HG03045 (cell line): Measurements from ENCODE around the gene ZFP92.
A peak's percentile ranks its signal among the peaks of the same experiment; 100 is the strongest.
"Not testable (repeated sequence)": the region's sequence is repeated elsewhere in the genome, so short reads cannot be mapped to it uniquely, and the experiment has no call there.

Experiments
- ATAC-seq: cut with Tn5 transposase; IDR thresholded peaks from one replicate; pipeline ENCODE4 v1.9.1; 2021; ENCODE audit warnings: mild to moderate bottlenecking, moderate library complexity; ENCODE audit not compliant: unreplicated experiment

Gene ZFP92

GRCh38 chrX:153411255-153411987 is at the start of gene ZFP92:
Gene ZFP92 (plus strand): TSS chrX:153411472. CDS start chrX:153418323, 6,851 bp downstream.
- ATAC-seq = peak; percentile 77

- ATAC-seq = no peak
Measured at GRCh38 chrX:153361781-153362397, 49.4 kb upstream of the ZFP92 start.

- ATAC-seq = no peak
Measured at GRCh38 chrX:153365670-153366069, 45.6 kb upstream of the ZFP92 start.

- no peak for ATAC-seq
Measured at GRCh38 chrX:153366119-153366518, 45.2 kb upstream of the ZFP92 start.

GRCh38 chrX:153366878-153367538 is 44.3 kb upstream of the ZFP92 start:
- no peak for ATAC-seq

- no peak for ATAC-seq
Measured at GRCh38 chrX:153370293-153371055, 40.8 kb upstream of the ZFP92 start.

GRCh38 chrX:153371256-153371655 is 40.0 kb upstream of the ZFP92 start:
- no peak for ATAC-seq

GRCh38 chrX:153372949-153373348 is 38.3 kb upstream of the ZFP92 start:
- ATAC-seq = no peak

- no peak for ATAC-seq
Measured at GRCh38 chrX:153374426-153374825, 36.8 kb upstream of the ZFP92 start.

- no peak for ATAC-seq
Measured at GRCh38 chrX:153375571-153375970, 35.7 kb upstream of the ZFP92 start.

- no peak for ATAC-seq
Measured at GRCh38 chrX:153377727-153378126, 33.5 kb upstream of the ZFP92 start.

GRCh38 chrX:153378607-153379006 is 32.7 kb upstream of the ZFP92 start:
- ATAC-seq = no peak

- ATAC-seq = no peak
Measured at GRCh38 chrX:153379508-153379907, 31.8 kb upstream of the ZFP92 start.

GRCh38 chrX:153379971-153380581 is 31.2 kb upstream of the ZFP92 start:
- ATAC-seq = no peak

GRCh38 chrX:153380691-153381090 is 30.6 kb upstream of the ZFP92 start:
- ATAC-seq = no peak

GRCh38 chrX:153381684-153382532 is 29.4 kb upstream of the ZFP92 start:
- no peak for ATAC-seq

- no peak for ATAC-seq
Measured at GRCh38 chrX:153382563-153383482, 28.4 kb upstream of the ZFP92 start.

GRCh38 chrX:153384390-153384789 is 26.9 kb upstream of the ZFP92 start:
- no peak for ATAC-seq

GRCh38 chrX:153384973-153385372 is 26.3 kb upstream of the ZFP92 start:
- not testable (repeated sequence) for ATAC-seq
